Heart left ventricle (tissue), 16 donors: Measurements from ENCODE around the gene LONRF3. TPM values are rescaled to one million over a fixed set of nuclear protein-coding genes. Genes with fewer than 3 reads are reported as not detected.
"Not testable (repeated sequence)": the region's sequence is repeated elsewhere in the genome, so short reads cannot be mapped to it uniquely, and the experiment has no call there.

Experiments used
- ATAC-seq, 4 donors: fragments of 200-7000 bp; cut with Tn5 transposase; one replicate each; pipeline ENCODE4 v1.9.1; 2020 to 2022; ENCODE audit warnings: moderate library complexity in 4 of 4, mild to moderate bottlenecking in 3 of 4, moderate number of reproducible peaks in 1 of 4
- DNase-seq, 5 donors: peaks; one replicate each; pipeline ENCODE4 v3.0.0-alpha.2; 2020
- H3K27ac ChIP-seq, 12 donors: fragments of 200-600 bp; sonication (generic) in 4 of 12; one replicate each; pipeline versions ENCODE4 v1.5.0 to v1.8.0; 2016 to 2022; ENCODE audit warnings: mild to moderate bottlenecking in 2 of 12
- H3K27me3 ChIP-seq, 9 donors: fragments of 200-600 bp; sonication (generic) in 2 of 9; one replicate each; pipeline versions ENCODE4 v1.5.1 to v1.8.0; 2016 to 2022; ENCODE audit warnings: mild to moderate bottlenecking in 3 of 9
- H3K36me3 ChIP-seq, 9 donors: fragments of 200-600 bp; sonication (generic) in 2 of 9; one replicate each; pipeline versions ENCODE4 v1.5.0 to v1.8.0; 2018 to 2022; ENCODE audit warnings: mild to moderate bottlenecking in 2 of 9
- H3K4me1 ChIP-seq, 12 donors: fragments of 200-600 bp; sonication (generic) in 4 of 12; one replicate each; pipeline versions ENCODE4 v1.5.0 to v1.8.0; 2016 to 2022; ENCODE audit warnings: mild to moderate bottlenecking in 3 of 12
- H3K4me3 ChIP-seq, 12 donors: fragments of 200-600 bp; sonication (generic) in 4 of 12; one replicate each; pipeline versions ENCODE4 v1.5.0 to v1.8.0; 2017 to 2022; ENCODE audit warnings: mild to moderate bottlenecking in 9 of 12, moderate library complexity in 4 of 12
- H3K9me3 ChIP-seq, 12 donors: fragments of 200-600 bp; sonication (generic) in 4 of 12; one replicate each; pipeline versions ENCODE4 v1.5.0 to v1.8.0; 2016 to 2022; ENCODE audit warnings: mild to moderate bottlenecking in 1 of 12
- POLR2A ChIP-seq, 2 donors: fragments of 450-650 bp; IDR thresholded peaks; one replicate each; pipeline ENCODE4 v1.6.1; 2017; ENCODE audit warnings: antibody characterized with exemption in 2 of 2, mild to moderate bottlenecking in 2 of 2, moderate library complexity in 2 of 2
- WGBS, 4 donors: extraction: QIAGEN DNeasy Blood & Tissue Kit in 2 of 4; methylation state at CpG; one replicate each; pipeline versions ENCODE4 v1.1.5 to v1.1.7; 2013 to 2018; 5-methylcytosine and 5-hydroxymethylcytosine counted together
- intact Hi-C, 10 donors: fragments of 100-400 bp; cut with DNase I; formaldehyde crosslinking; loops; one replicate each; pipeline versions ENCODE4 v1.11.1 to v1.14.2; 2022
- polyA plus RNA-seq, 2 donors: library from polyadenylated mRNA; stranded (reverse); fragments of 200-250 nt; gene quantifications; one replicate each; pipeline ENCODE4 v1.2.3, GENCODE V29; 2013
- total RNA-seq, 9 donors: library from RNA; depleted of rRNA in 2 of 9; stranded (reverse); fragments of >200 nt in 2 of 9; fragmentation: NEBNext Ultra II Directional in 3 of 9; extraction: Animal tissue kit (Norgen Biotek cat#: 25700) in 3 of 9; gene quantifications; one replicate each; pipeline versions ENCODE4 v1.1.0 to v1.2.4, GENCODE V29; 2016 to 2023
- TF ChIP-seq, protein P1 (sequence below), 12 donors: fragments of 200-600 bp; sonication (generic) in 4 of 12; IDR thresholded peaks; one replicate each; pipeline versions ENCODE4 v1.5.0 to v1.8.0; 2018 to 2022; ENCODE audit warnings: antibody characterized with exemption in 12 of 12, mild to moderate bottlenecking in 5 of 12
- donor health status: ischemic (EF 13 %, LVEDD 7.1; RV severe dilation, severe dysfunction).
- donor health status: healthy with polysubstance abuse.
- donor health status: DM: no; HTN: yes; CAD: no.
- donor health status: DM: no; HTN: no; CAD: no.
- donor health status: ischemic (EF 25% LVEDD 6.9; RV normal size, moderate dysfunction).
- donor health status: ischemic (EF 25% LVEDD 5.7; RV mildly dilated, moderate dysfunction).
- donor health status: healthy.
- donor health status: DM: yes; HTN: yes; CAD: no.
- donor health status: ischemic (EF 35%, LVEDD 5.7; RV mildly dilated, moderate dysfunction).
- donor health status: nonischemic (EF 11% LVEDD 7.7; RV severe dilation, severe dysfunction).
- donor health status: DM: yes; HTN: yes; CAD: no.
- donor health status: PGD.
- donor health status: ischemic (EF 29% LVEDD 5.4; RV normal size, mild dysfunction).
- donor health status: nonischemic (EF 23%, LVEDD 6.1; RV moderate dilation, normal function).

Gene LONRF3
- total and polyA plus RNA-seq, 11 donors, result 0.50 to 8.3 (median 1.9) TPM

DNA sequence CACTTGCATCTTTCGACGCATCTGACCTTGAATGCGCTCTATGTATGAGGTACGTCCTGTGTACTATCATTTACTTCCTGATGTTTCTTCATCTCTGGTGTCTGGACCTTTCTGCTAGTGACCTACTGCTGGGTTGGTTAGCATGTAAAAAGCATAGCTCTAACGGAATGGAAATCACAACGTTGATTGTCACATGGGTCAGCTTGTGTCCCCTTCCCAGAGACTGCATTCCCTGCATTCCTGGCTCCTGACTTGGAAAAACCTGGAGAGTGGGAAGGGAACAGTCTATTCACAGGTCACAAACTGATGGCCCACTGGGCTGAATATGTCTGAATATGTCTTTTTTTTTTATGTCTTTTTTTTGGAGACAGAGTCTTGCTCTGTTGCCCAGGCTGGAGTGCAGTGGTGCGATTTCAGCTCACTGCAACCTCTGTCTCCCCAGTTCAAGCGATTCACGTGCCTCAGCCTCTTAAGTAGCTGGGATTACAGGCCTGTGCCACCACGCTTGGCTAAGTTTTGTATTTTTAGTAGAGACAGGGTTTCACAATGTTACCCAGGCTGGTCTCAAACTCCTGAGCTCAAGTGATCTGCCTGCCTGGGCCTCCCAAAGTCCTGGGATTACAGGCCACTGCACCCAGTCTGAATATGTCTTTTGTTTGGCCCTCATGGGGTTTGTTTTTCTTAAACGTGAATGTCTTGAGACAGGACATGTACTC is 16.3 kb downstream of the LONRF3 start:
- H3K27ac ChIP-seq, result no peak overlapping the region
- ATAC-seq (no peak), DNase-seq (no peak)
- no peak overlapping the region for H3K4me3 ChIP-seq
- H3K27me3 ChIP-seq, result no peaks in the 10 kb centered on the region
- WGBS, 4 donors, result 68 to 79% (median 74%) methylated on average over 11 of the region's 11 CpGs
- no peaks in the 10 kb centered on the region for H3K9me3 ChIP-seq
- intact Hi-C loops, result no loop called here
- no peak for TF ChIP-seq POLR2A (IDR thresholded peaks at IDR 0.05)
- TF ChIP-seq, protein P1, sequence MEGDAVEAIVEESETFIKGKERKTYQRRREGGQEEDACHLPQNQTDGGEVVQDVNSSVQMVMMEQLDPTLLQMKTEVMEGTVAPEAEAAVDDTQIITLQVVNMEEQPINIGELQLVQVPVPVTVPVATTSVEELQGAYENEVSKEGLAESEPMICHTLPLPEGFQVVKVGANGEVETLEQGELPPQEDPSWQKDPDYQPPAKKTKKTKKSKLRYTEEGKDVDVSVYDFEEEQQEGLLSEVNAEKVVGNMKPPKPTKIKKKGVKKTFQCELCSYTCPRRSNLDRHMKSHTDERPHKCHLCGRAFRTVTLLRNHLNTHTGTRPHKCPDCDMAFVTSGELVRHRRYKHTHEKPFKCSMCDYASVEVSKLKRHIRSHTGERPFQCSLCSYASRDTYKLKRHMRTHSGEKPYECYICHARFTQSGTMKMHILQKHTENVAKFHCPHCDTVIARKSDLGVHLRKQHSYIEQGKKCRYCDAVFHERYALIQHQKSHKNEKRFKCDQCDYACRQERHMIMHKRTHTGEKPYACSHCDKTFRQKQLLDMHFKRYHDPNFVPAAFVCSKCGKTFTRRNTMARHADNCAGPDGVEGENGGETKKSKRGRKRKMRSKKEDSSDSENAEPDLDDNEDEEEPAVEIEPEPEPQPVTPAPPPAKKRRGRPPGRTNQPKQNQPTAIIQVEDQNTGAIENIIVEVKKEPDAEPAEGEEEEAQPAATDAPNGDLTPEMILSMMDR (IDR thresholded peaks at IDR 0.05), result no peak
- H3K4me1 ChIP-seq, result no peaks in the 10 kb centered on the region
- H3K36me3 ChIP-seq, result peaks cover 0 to 23% (median 5%) of the 10 kb centered on the region in 9 donors

DNA sequence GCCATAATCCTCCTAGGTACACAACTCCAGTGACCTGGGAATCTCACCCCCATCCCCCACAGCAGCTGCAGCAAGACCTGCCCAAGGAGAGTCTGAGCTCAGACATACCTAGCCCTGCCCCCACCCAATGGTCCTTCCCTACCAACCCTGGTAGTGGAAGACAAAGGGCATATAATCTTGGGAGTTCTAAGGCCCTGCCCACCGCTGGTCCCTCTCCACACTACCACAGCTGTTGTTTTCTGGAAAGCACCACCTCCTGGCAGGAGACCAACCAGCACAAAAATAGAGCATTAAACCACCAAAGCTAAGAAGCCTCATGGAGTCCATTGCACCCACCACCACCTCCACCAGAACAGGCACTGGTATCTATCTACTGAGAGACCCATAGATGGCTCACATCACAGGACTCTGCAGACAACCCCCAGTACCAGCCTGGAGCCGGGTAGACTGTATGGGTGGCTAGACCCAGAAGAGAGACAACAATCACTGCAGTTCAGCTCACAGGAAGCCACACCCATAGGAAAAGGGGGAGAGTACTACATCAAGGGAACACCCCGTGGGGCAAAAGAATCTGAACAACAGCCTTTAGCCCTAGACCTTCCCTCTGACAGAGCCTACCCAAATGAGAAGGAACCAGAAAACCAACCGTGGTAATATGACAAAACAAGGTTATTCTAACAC is 18.2 kb downstream of the LONRF3 start:
- DNase-seq, H3K4me3 ChIP-seq, H3K27me3 ChIP-seq, H3K4me1 ChIP-seq, H3K27ac ChIP-seq, intact Hi-C loops, H3K9me3 ChIP-seq, ATAC-seq: not testable (repeated sequence)
- 48 to 80% (median 62%) methylated on average over 4 of the region's 4 CpGs for WGBS, 4 donors
- H3K36me3 ChIP-seq, result peaks cover 0 to 23% (median 5%) of the 10 kb centered on the region in 9 donors

DNA sequence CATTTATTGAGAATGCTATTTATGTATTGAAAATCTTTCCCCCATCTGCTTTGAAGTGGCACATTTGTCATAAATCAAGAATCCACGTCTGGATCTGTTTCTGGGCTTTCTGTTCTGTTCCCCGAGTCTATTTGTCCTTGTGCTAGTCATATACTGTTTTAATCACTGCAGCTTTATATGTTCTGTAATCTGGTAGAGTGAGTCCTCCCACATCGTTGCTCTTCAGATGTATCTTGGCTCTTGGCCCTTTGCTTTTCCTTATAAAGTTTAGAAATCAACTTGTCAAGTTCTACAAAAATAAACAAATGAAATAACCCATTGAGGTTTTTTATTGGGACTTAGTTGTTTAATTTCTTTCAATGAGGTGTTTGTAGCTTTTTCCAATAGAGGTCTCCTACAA is 29.0 kb downstream of the LONRF3 start:
- Histone ChIP-seq H3K27ac (no peak overlapping the region), H3K27me3 (peaks cover 0 to 9% (median 0%) of the 10 kb centered on the region in 9 donors), H3K4me1 (peaks cover 0 to 18% (median 0%) of the 10 kb centered on the region in 12 donors), H3K4me3 (no peak overlapping the region), H3K9me3 (no peaks in the 10 kb centered on the region), H3K36me3 (no peaks in the 10 kb centered on the region)
- DNase-seq (no peak), ATAC-seq (no peak)
- TF ChIP-seq, protein P1 (IDR thresholded peaks at IDR 0.05), result no peak
- TF ChIP-seq POLR2A (IDR thresholded peaks at IDR 0.05), result no peak
- 38 to 66% (median 44%) methylated on average over 3 of the region's 3 CpGs for WGBS, 4 donors
- intact Hi-C loops, result loop anchor here in 2 of 10 donors (5.0 kb wide), 2 partner anchors 64 to 156 kb away; no protein-coding TSS in a partner anchor

DNA sequence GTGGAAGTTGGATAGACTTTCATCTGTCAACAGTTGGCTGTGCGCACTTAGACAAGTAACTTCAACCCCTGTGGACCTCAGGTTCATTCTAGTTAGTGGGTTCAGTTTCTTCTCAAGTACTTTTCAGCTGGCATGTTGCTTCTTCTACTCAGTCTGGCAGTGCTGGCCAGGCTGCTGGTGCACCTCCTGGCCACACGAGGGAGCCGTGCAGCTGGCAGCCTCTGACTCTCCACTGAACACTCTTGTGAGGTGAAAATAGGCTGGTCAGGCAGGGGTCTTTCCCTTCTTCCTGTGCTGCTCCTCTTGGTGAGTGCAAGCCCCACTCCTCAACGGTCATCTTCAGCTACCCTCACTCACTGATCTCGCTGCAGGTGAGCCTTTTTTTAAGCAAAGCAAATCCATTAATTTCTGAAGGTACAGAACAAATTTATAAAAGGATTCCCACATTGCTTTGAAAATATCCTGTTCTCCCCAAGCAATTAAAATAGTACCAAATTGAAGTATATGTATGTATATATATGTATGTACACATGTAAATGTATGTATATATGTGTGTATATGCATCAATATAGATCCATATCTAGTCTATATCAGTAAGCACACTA is 30.6 kb downstream of the LONRF3 start:
- Histone ChIP-seq H3K27ac (no peak overlapping the region), H3K27me3 (peaks cover 0 to 9% (median 0%) of the 10 kb centered on the region in 9 donors), H3K4me3 (no peak overlapping the region), H3K36me3 (peaks cover 0 to 12% (median 0%) of the 10 kb centered on the region in 9 donors), H3K4me1 (peaks cover 0 to 18% (median 0%) of the 10 kb centered on the region in 12 donors), H3K9me3 (no peaks in the 10 kb centered on the region)
- TF ChIP-seq, protein P1 (IDR thresholded peaks at IDR 0.05), result peak; percentile 62 to 92 (median 76)
- no peak for TF ChIP-seq POLR2A (IDR thresholded peaks at IDR 0.05)
- ATAC-seq, result peak in 3 of 4 donors; percentile 72 to 83 (median 79)
- intact Hi-C loops, result loop anchor here (2.0 to 5.0 kb wide), 3 partner anchors 62 to 158 kb away; no protein-coding TSS in a partner anchor
- peak; percentile 25 to 72 (median 39) for DNase-seq
- 7 to 27% (median 17%) methylated on average over 5 of the region's 5 CpGs for WGBS, 4 donors
